Activated naive CD4-positive, alpha-beta T cell treated with Interleukin-2 at 50 U/mL for 16 hours (primary cell): Measurements from ENCODE around the gene CD163L1.
"Not testable (repeated sequence)": the region's sequence is repeated elsewhere in the genome, so short reads cannot be mapped to it uniquely, and the experiment has no call there.

Experiments
- DNase-seq: peaks from one replicate; pipeline ENCODE4 v3.0.0-alpha.2; 2020

The CD163L1 gene

GRCh38 chr12:7403466-7403865 is 40.5 kb downstream of the CD163L1 start:
- no peak for DNase-seq

GRCh38 chr12:7399089-7399488 is 44.9 kb downstream of the CD163L1 start:
- no peak for DNase-seq

GRCh38 chr12:7396418-7396817 is 47.5 kb downstream of the CD163L1 start:
- no peak for DNase-seq

- DNase-seq, result no peak
These were observed 48.0 kb downstream of the CD163L1 start for GRCh38 chr12:7395950-7396349.

GRCh38 chr12:7387289-7387688 is 56.7 kb downstream of the CD163L1 start:
- no peak for DNase-seq

- DNase-seq, result no peak
These were observed 60.8 kb downstream of the CD163L1 start for GRCh38 chr12:7383157-7383556.

- no peak for DNase-seq
These were observed 67.8 kb downstream of the CD163L1 start for GRCh38 chr12:7376196-7376595.

- no peak for DNase-seq
These were observed 68.8 kb downstream of the CD163L1 start for GRCh38 chr12:7375145-7375543.

GRCh38 chr12:7374423-7375144 is 69.4 kb downstream of the CD163L1 start:
- DNase-seq, result no peak

GRCh38 chr12:7373226-7373625 is 70.7 kb downstream of the CD163L1 start:
- no peak for DNase-seq

GRCh38 chr12:7369274-7369729 is 74.7 kb downstream of the CD163L1 start:
- DNase-seq, result no peak

GRCh38 chr12:7362734-7363133 is 81.2 kb downstream of the CD163L1 start:
- no peak for DNase-seq

GRCh38 chr12:7361265-7361664 is 82.7 kb downstream of the CD163L1 start:
- DNase-seq, result no peak

- no peak for DNase-seq
These were observed 89.4 kb downstream of the CD163L1 start for GRCh38 chr12:7354529-7354928.

- DNase-seq, result no peak
These were observed 91.3 kb downstream of the CD163L1 start for GRCh38 chr12:7352661-7353060.

GRCh38 chr12:7351177-7351576 is 92.8 kb downstream of the CD163L1 start:
- no peak for DNase-seq

- DNase-seq, result no peak
These were observed 94.5 kb downstream of the CD163L1 start for GRCh38 chr12:7349418-7349817.

GRCh38 chr12:7346551-7347225 is 97.3 kb downstream of the CD163L1 start:
- DNase-seq, result no peak

- DNase-seq, result no peak
These were observed 98.9 kb downstream of the CD163L1 start for GRCh38 chr12:7344833-7345606.

- no peak for DNase-seq
These were observed 104.3 kb downstream of the CD163L1 start for GRCh38 chr12:7339675-7340074.

GRCh38 chr12:7337790-7338189 is 106.2 kb downstream of the CD163L1 start:
- not testable (repeated sequence) for DNase-seq

GRCh38 chr12:7327918-7328317 is 116.0 kb downstream of the CD163L1 start:
- DNase-seq, result no peak

- no peak for DNase-seq
These were observed 119.8 kb downstream of the CD163L1 start for GRCh38 chr12:7324176-7324575.

- DNase-seq, result no peak
These were observed 121.4 kb downstream of the CD163L1 start for GRCh38 chr12:7322599-7322998.
